AG09319 (cell line): ENCODE measurements around the gene CDK17.

Experiments
- DNase-seq: peaks from one replicate; pipeline ENCODE4 v3.0.0-alpha.2; 2010; ENCODE audit warnings: low read depth; ENCODE audit errors: extremely low read depth
- TF ChIP-seq, protein P1 (sequence below): IDR thresholded peaks from 2 replicates; pipeline ENCODE4 v1.5.1; 2011; ENCODE audit warnings: low read depth, mild to moderate bottlenecking, inconsistent platforms, low read length, moderate library complexity

The CDK17 gene

DNA sequence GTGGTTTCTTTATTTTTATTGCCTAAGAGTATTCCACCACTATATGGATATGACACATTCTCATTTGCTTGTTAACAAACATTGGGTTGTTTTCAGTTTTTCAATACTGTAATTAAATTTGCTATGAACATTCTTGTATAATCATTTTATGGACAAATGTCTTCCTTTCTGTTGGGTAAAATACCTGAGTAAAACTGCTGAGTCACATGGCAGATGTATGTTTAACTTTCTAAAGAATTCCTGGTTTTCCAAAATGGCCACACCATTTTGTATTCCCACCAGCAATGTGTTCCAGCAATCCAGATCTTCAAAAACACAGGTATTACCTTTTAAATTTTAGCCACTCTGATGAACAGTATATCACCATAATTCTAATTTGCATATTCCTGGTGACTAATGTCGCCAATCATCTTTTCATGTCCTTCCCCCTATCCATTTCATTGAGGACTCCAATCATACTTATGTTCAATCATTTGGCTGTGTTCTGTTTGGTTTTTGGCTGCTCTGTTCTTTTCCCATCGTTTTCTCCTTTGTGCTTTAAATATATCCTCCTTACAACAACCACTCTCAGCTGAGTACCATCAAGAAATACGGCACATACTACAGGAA is 36.0 kb downstream of the CDK17 start:
- TF ChIP-seq, protein P1, sequence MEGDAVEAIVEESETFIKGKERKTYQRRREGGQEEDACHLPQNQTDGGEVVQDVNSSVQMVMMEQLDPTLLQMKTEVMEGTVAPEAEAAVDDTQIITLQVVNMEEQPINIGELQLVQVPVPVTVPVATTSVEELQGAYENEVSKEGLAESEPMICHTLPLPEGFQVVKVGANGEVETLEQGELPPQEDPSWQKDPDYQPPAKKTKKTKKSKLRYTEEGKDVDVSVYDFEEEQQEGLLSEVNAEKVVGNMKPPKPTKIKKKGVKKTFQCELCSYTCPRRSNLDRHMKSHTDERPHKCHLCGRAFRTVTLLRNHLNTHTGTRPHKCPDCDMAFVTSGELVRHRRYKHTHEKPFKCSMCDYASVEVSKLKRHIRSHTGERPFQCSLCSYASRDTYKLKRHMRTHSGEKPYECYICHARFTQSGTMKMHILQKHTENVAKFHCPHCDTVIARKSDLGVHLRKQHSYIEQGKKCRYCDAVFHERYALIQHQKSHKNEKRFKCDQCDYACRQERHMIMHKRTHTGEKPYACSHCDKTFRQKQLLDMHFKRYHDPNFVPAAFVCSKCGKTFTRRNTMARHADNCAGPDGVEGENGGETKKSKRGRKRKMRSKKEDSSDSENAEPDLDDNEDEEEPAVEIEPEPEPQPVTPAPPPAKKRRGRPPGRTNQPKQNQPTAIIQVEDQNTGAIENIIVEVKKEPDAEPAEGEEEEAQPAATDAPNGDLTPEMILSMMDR: no peak
- DNase-seq: no peak

DNA sequence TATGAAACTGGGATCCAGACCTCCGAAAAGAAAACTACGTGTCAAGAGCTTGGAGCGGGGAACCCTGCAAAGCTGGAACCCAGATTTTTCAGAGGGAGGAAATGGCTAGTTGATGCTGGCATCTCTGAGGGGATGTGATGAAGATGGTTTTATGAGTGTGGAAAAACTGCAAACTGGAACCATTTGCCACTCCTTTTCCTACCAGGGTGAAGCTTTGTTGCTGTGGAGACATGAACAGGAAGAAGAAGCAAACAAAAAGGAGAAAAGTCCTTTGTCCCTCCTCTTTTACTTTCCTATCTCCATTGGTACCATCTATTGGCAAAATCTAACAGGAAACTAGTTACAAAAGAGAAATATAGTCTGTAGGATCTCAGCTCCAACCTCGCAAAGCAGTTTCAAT is 39.2 kb downstream of the CDK17 start:
- TF ChIP-seq, protein P1: no peak
- DNase-seq: no peak

DNA sequence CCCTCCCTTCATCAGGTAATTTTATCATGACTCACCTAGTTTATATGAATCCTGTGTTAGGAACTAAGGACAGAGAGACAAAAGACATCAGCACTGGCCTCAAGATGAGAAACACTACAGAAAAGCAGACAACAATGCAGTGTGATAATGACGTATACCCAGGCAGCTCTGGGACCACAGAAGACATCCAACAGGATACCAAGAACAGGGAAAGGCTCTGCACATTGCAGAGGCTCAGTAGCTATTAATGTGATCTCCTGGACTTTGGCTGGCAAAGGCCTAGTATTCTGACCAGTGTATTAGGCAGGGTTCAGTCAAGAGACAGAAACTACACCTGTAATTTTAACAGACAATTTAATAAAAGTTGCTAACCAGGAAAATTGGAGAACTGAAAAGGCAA is 39.7 kb downstream of the CDK17 start:
- TF ChIP-seq, protein P1: no peak
- DNase-seq: no peak

DNA sequence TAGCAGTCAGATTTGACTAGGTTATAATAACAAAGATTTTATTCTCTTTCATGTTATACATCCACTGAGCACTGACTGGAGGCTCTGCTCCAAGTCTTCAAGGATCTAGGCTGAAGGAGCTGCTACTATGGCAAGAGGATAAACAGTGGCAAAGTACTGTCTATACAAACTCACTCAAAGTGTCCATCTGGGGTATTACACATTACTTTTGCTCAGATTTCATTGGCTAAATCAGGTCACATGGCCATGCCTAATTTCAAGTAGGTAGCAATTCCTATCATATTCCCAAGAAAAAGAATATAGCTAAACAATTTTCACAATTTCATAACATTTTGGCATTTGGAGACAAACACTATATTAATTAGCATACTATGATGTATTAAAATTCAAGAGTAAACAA is 40.9 kb downstream of the CDK17 start:
- TF ChIP-seq, protein P1: no peak
- no peak for DNase-seq

DNA sequence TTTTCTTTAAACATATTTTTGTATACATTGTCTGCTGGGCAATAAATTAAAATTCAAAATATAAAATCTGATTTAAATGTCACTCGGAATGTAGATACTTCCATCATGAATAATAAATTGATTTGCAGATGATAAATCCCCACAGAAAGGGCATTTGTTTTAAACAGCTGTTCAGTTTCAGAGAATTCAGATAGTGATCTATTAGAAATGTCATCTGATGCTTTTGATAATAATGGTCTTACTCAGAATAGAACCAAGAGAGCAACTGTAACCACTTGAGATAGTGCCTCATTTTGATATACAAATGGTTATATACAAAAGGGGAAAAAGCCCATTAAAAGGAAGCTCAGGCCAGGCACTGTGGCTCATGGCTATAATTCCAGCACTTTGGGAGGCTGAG is 43.4 kb downstream of the CDK17 start:
- TF ChIP-seq, protein P1: no peak
- no peak for DNase-seq

DNA sequence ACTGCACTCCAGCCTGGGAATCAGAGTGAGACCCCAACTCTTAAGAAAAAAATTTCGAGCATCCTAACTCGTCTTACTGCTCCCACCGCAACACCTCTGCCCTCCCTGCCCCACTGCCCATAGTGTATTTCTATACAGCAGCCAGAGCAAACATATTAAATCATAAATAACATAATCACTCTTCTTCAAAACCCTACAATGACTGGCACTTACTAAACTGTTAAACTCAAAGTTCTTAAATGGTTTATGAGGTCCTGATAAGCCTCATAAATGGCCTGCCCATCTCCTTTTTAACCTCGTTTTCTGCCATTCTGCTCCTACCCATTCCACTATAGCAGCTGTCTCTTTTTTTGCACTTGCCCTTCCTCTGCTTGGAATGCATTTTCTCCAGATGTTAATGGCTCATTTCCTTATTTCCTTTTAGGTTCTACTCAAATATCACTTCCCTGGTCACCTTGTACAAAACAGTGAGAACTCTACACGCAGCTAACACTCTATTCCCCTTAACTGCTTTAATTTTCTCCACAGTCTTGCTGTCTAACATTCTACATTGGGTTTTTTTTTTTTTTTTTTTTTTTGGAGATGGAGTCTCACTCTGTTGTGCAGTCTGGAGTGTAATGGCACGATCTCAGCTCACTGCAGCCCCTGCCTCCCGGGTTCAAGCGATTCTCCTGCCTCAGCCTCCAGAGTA is 45.2 kb downstream of the CDK17 start:
- TF ChIP-seq, protein P1: no peak
- no peak for DNase-seq

DNA sequence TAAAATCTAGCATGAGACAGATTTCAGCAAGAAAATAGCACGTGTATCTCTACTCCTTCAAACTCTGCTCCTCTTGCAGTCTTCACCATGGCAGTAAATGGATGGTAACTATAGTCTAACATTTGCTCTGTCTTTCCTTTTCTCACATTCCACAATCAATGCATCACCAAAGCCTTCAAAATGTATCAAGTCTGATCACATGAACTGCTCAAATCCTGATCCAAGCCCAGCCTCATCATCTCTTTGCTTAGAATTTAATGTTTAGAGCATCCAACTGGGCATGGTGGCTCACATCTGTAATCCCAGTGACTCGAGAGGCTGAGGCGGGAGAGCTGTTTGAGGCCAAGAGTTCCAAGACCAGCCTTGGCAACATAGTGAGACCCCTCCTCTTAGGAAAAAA is 45.9 kb downstream of the CDK17 start:
- TF ChIP-seq, protein P1: no peak
- no peak for DNase-seq
